ENCODE data around the gene LYSMD1.

LYSMD1 gene

GRCh38 chr1:151165738-151166504, at the start of gene LYSMD1, which contains the start of gene SCNM1 (continued):
- TF ChIP-seq ZNF548 (tag by site-specific recombination; IDR thresholded peaks at IDR 0.05) = no peak
- TF ChIP-seq ZXDB (tag by site-specific recombination; IDR thresholded peaks at IDR 0.05) = peak; percentile 86
- peak; percentile 97 for TF ChIP-seq ZBTB17 (tag by site-specific recombination; IDR thresholded peaks at IDR 0.05)
- TF ChIP-seq, protein P1, sequence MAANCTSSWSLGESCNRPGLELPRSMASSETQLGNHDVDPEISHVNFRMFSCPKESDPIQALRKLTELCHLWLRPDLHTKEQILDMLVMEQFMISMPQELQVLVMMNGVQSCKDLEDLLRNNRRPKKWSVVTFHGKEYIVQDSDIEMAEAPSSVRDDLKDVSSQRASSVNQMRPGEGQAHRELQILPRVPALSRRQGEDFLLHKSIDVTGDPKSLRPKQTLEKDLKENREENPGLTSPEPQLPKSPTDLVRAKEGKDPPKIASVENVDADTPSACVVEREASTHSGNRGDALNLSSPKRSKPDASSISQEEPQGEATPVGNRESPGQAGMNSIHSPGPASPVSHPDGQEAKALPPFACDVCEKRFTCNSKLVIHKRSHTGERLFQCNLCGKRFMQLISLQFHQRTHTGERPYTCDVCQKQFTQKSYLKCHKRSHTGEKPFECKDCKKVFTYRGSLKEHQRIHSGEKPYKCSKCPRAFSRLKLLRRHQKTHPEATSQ (tag by site-specific recombination; IDR thresholded peaks at IDR 0.05) = no peak
- peak; percentile 93 for TF ChIP-seq KLF10 (tag by site-specific recombination; IDR thresholded peaks at IDR 0.05)
- TF ChIP-seq ZBTB7A (tag by site-specific recombination; IDR thresholded peaks at IDR 0.05; ENCODE audit: low read depth) = no peak
- no peak for TF ChIP-seq ZNF544 (tag by site-specific recombination; IDR thresholded peaks at IDR 0.05)
- no peak for TF ChIP-seq ZNF626 (tag by site-specific recombination; IDR thresholded peaks at IDR 0.05)
- peak; percentile 68 for TF ChIP-seq KLF8 (tag by site-specific recombination; IDR thresholded peaks at IDR 0.05)
- TF ChIP-seq, protein P2, sequence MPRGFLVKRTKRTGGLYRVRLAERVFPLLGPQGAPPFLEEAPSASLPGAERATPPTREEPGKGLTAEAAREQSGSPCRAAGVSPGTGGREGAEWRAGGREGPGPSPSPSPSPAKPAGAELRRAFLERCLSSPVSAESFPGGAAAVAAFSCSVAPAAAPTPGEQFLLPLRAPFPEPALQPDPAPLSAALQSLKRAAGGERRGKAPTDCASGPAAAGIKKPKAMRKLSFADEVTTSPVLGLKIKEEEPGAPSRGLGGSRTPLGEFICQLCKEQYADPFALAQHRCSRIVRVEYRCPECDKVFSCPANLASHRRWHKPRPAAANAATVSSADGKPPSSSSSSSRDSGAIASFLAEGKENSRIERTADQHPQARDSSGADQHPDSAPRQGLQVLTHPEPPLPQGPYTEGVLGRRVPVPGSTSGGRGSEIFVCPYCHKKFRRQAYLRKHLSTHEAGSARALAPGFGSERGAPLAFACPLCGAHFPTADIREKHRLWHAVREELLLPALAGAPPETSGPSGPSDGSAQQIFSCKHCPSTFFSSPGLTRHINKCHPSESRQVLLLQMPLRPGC (tag by site-specific recombination; IDR thresholded peaks at IDR 0.05) = peak; percentile 55; the same call in 1 of the 2 replicates
- TF ChIP-seq, protein P3, sequence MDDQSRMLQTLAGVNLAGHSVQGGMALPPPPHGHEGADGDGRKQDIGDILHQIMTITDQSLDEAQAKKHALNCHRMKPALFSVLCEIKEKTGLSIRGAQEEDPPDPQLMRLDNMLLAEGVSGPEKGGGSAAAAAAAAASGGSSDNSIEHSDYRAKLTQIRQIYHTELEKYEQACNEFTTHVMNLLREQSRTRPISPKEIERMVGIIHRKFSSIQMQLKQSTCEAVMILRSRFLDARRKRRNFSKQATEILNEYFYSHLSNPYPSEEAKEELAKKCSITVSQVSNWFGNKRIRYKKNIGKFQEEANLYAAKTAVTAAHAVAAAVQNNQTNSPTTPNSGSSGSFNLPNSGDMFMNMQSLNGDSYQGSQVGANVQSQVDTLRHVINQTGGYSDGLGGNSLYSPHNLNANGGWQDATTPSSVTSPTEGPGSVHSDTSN (CRISPR knock-in tag; IDR thresholded peaks at IDR 0.05) = no peak
- 0 out of 2 replicates have a peak, but pooled peaks have one; percentile 2 for TF ChIP-seq ZNF146 (tag by site-specific recombination; IDR thresholded peaks at IDR 0.05)
- peak; percentile 66; the same call in 1 of the 2 replicates for TF ChIP-seq ZNF600 (tag by site-specific recombination; IDR thresholded peaks at IDR 0.05)
- TF ChIP-seq ZNF292 (tag by site-specific recombination; IDR thresholded peaks at IDR 0.05; ENCODE audit: borderline replicate concordance, low read depth) = no peak
- TF ChIP-seq ZNF16 (tag by site-specific recombination; IDR thresholded peaks at IDR 0.05; ENCODE audit: low read depth) = no peak
- TF ChIP-seq ZNF707 (tag by site-specific recombination; IDR thresholded peaks at IDR 0.05) = no peak
- no peak for TF ChIP-seq ZNF140 (tag by site-specific recombination; IDR thresholded peaks at IDR 0.05)
- TF ChIP-seq, protein P4, sequence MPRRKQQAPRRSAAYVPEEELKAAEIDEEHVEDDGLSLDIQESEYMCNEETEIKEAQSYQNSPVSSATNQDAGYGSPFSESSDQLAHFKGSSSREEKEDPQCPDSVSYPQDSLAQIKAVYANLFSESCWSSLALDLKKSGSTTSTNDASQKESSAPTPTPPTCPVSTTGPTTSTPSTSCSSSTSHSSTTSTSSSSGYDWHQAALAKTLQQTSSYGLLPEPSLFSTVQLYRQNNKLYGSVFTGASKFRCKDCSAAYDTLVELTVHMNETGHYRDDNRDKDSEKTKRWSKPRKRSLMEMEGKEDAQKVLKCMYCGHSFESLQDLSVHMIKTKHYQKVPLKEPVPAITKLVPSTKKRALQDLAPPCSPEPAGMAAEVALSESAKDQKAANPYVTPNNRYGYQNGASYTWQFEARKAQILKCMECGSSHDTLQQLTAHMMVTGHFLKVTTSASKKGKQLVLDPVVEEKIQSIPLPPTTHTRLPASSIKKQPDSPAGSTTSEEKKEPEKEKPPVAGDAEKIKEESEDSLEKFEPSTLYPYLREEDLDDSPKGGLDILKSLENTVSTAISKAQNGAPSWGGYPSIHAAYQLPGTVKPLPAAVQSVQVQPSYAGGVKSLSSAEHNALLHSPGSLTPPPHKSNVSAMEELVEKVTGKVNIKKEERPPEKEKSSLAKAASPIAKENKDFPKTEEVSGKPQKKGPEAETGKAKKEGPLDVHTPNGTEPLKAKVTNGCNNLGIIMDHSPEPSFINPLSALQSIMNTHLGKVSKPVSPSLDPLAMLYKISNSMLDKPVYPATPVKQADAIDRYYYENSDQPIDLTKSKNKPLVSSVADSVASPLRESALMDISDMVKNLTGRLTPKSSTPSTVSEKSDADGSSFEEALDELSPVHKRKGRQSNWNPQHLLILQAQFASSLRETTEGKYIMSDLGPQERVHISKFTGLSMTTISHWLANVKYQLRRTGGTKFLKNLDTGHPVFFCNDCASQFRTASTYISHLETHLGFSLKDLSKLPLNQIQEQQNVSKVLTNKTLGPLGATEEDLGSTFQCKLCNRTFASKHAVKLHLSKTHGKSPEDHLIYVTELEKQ (tag by site-specific recombination; IDR thresholded peaks at IDR 0.05; ENCODE audit: borderline replicate concordance) = no peak
- no peak for TF ChIP-seq ZBTB6 (tag by site-specific recombination; IDR thresholded peaks at IDR 0.05)
- TF ChIP-seq HOXC10 (CRISPR knock-in tag; IDR thresholded peaks at IDR 0.05) = no peak
- TF ChIP-seq ZNF571 (tag by site-specific recombination; IDR thresholded peaks at IDR 0.05) = no peak
- no peak for TF ChIP-seq ZNF747 (tag by site-specific recombination; IDR thresholded peaks at IDR 0.05)
- no peak for TF ChIP-seq ZNF239 (tag by site-specific recombination; IDR thresholded peaks at IDR 0.05)
- TF ChIP-seq KLF17 (tag by site-specific recombination; IDR thresholded peaks at IDR 0.05) = no peak
- TF ChIP-seq PRDM10 (tag by site-specific recombination; IDR thresholded peaks at IDR 0.05) = no peak; the same call in none of the 2 replicates
- no peak for TF ChIP-seq ZNF311 (tag by site-specific recombination; IDR thresholded peaks at IDR 0.05; ENCODE audit: borderline replicate concordance)
